GM04504 (cell line): ENCODE measurements around the gene RAB40C.

Source experiments
- DNase-seq: peaks from one replicate; pipeline ENCODE4 v3.0.0-alpha.2; 2012; ENCODE audit warnings: low read depth

The RAB40C gene

GRCh38 chr16:668519-669171 lies 78.8 kb downstream of the RAB40C start:
- DNase-seq = no peak

- no peak for DNase-seq
Measured at GRCh38 chr16:669666-670065, 79.8 kb downstream of the RAB40C start.

GRCh38 chr16:670485-671352 lies 80.9 kb downstream of the RAB40C start:
- no peak for DNase-seq

- DNase-seq = no peak
Measured at GRCh38 chr16:671353-672131, 81.7 kb downstream of the RAB40C start.

- DNase-seq = no peak
Measured at GRCh38 chr16:672371-672770, 82.5 kb downstream of the RAB40C start.

GRCh38 chr16:672851-673250 lies 83.0 kb downstream of the RAB40C start:
- DNase-seq = no peak

GRCh38 chr16:673399-673991 lies 83.6 kb downstream of the RAB40C start:
- no peak for DNase-seq

- no peak for DNase-seq
Measured at GRCh38 chr16:674214-674881, 84.5 kb downstream of the RAB40C start.

- no peak for DNase-seq
Measured at GRCh38 chr16:674968-675883, 85.4 kb downstream of the RAB40C start, which contains the start of gene RHBDL1. Gene RHBDL1, plus strand, starts transcription at chr16:675671. Its CDS starts 120 bp downstream, at chr16:675791.

- no peak for DNase-seq
Measured at GRCh38 chr16:675884-676564, 86.2 kb downstream of the RAB40C start.

- no peak for DNase-seq
Measured at GRCh38 chr16:676565-676902, 86.7 kb downstream of the RAB40C start.

- DNase-seq = no peak
Measured at GRCh38 chr16:676913-677312, 87.0 kb downstream of the RAB40C start.

- no peak for DNase-seq
Measured at GRCh38 chr16:677316-678190, 87.7 kb downstream of the RAB40C start.

- DNase-seq = no peak
Measured at GRCh38 chr16:678209-678857, 88.5 kb downstream of the RAB40C start.
